Nephron (organoid): ENCODE data around the gene STAB2.
A peak's percentile ranks its signal among the peaks of the same experiment; 100 is the strongest.

Source experiments
- H3K27ac Mint-ChIP-seq, 3 experiments: 2 replicates each; pipeline ENCODE4 v1.8.0; 2020; ENCODE audit warnings: mixed read lengths in 3 of 3, mild to moderate bottlenecking in 2 of 3, moderate library complexity in 1 of 3
- H3K27me3 Mint-ChIP-seq: 2 replicates; pipeline ENCODE4 v1.8.0; 2021; ENCODE audit warnings: low read depth, mild to moderate bottlenecking, moderate library complexity, mixed read lengths
- H3K36me3 Mint-ChIP-seq: 2 replicates; pipeline ENCODE4 v1.8.0; 2020; ENCODE audit warnings: low read depth, mixed read lengths
- H3K4me1 Mint-ChIP-seq: 2 replicates; pipeline ENCODE4 v1.8.0; 2020; ENCODE audit warnings: mixed read lengths
- H3K4me3 Mint-ChIP-seq, 3 experiments: 2 replicates each; pipeline ENCODE4 v1.8.0; 2020; ENCODE audit warnings: mild to moderate bottlenecking in 3 of 3, mixed read lengths in 3 of 3, moderate library complexity in 2 of 3
- H3K9me3 Mint-ChIP-seq: 2 replicates; pipeline ENCODE4 v1.8.0; 2020; ENCODE audit warnings: mixed read lengths
- CTCF ChIP-seq, 3 experiments: fragments of 200-600 bp; sonication (generic); IDR thresholded peaks; one replicate each; pipeline ENCODE4 v1.5.0; 2021; ENCODE audit warnings: antibody characterized with exemption in 3 of 3; ENCODE audit not compliant: unreplicated experiment in 3 of 3

STAB2 gene

DNA sequence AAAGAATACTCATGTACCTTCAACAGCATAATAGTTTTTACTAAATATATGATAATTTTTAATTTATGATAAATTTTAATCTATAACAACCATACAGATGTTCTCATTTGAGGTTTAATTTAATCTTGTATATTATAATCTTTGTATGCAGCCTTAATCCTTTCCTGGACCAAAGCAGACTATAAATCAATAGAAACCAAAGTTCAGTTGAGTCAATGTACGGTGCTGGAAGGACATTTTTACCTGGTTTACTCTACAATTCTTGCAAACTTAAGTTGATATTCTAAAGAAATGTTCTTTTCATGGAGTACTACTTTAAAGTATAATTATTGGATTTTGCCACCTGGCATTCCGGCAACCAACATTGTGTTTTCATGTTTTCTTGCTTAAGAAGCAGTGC lies 118.0 kb downstream of the STAB2 start:
- Mint-ChIP-seq H3K9me3 (no peaks in the 10 kb centered on the region), H3K4me1 (no peaks in the 10 kb centered on the region), H3K27me3 (peaks cover 15% of the 10 kb centered on the region), H3K36me3 (no peaks in the 10 kb centered on the region), H3K27ac (no peak overlapping the region), H3K4me3 (no peak overlapping the region)
- no peak for TF ChIP-seq CTCF (IDR thresholded peaks at IDR 0.05; ENCODE audit: unreplicated experiment in 3 of 3)

GRCh38 chr12:103705927-103706326 lies 118.9 kb downstream of the STAB2 start:
- no peaks in the 10 kb centered on the region for H3K36me3 Mint-ChIP-seq
- peaks cover 15% of the 10 kb centered on the region for H3K27me3 Mint-ChIP-seq
- H3K9me3 Mint-ChIP-seq: no peaks in the 10 kb centered on the region
- H3K4me3 Mint-ChIP-seq: no peak overlapping the region
- H3K4me1 Mint-ChIP-seq: no peaks in the 10 kb centered on the region
- no peak overlapping the region for H3K27ac Mint-ChIP-seq
- no peak for TF ChIP-seq CTCF (IDR thresholded peaks at IDR 0.05; ENCODE audit: unreplicated experiment in 3 of 3)

GRCh38 chr12:103707446-103707845 lies 120.4 kb downstream of the STAB2 start:
- Mint-ChIP-seq H3K36me3 (no peaks in the 10 kb centered on the region), H3K4me1 (peaks cover 8% of the 10 kb centered on the region), H3K27ac (no peak overlapping the region), H3K27me3 (peaks cover 12% of the 10 kb centered on the region), H3K9me3 (no peaks in the 10 kb centered on the region), H3K4me3 (no peak overlapping the region)
- TF ChIP-seq CTCF (IDR thresholded peaks at IDR 0.05; ENCODE audit: unreplicated experiment in 3 of 3): no peak

GRCh38 chr12:103710544-103710943 lies 123.5 kb downstream of the STAB2 start:
- no peak overlapping the region for H3K27ac Mint-ChIP-seq
- H3K9me3 Mint-ChIP-seq: no peaks in the 10 kb centered on the region
- no peak for TF ChIP-seq CTCF (IDR thresholded peaks at IDR 0.05; ENCODE audit: unreplicated experiment in 3 of 3)
- H3K4me3 Mint-ChIP-seq: no peak overlapping the region
- peaks cover 11% of the 10 kb centered on the region for H3K27me3 Mint-ChIP-seq
- H3K4me1 Mint-ChIP-seq: peaks cover 14% of the 10 kb centered on the region
- H3K36me3 Mint-ChIP-seq: no peaks in the 10 kb centered on the region

GRCh38 chr12:103712216-103712615 lies 125.1 kb downstream of the STAB2 start:
- peaks cover 14% of the 10 kb centered on the region for H3K4me1 Mint-ChIP-seq
- H3K4me3 Mint-ChIP-seq: no peak overlapping the region
- no peaks in the 10 kb centered on the region for H3K36me3 Mint-ChIP-seq
- H3K27ac Mint-ChIP-seq: peak overlapping the region in 2 of 3 experiments; percentile 6 to 34
- no peak for TF ChIP-seq CTCF (IDR thresholded peaks at IDR 0.05; ENCODE audit: unreplicated experiment in 3 of 3)
- no peaks in the 10 kb centered on the region for H3K9me3 Mint-ChIP-seq
- H3K27me3 Mint-ChIP-seq: peaks cover 4% of the 10 kb centered on the region

- Mint-ChIP-seq H3K36me3 (no peaks in the 10 kb centered on the region), H3K27ac (no peak overlapping the region), H3K4me3 (no peak overlapping the region), H3K4me1 (peaks cover 14% of the 10 kb centered on the region), H3K27me3 (peaks cover 4% of the 10 kb centered on the region), H3K9me3 (no peaks in the 10 kb centered on the region)
- TF ChIP-seq CTCF (IDR thresholded peaks at IDR 0.05; ENCODE audit: unreplicated experiment in 3 of 3): no peak
Measured at GRCh38 chr12:103715494-103715893, 128.4 kb downstream of the STAB2 start.
